ENCODE data around the gene AKR7A2. TPM values are rescaled to one million over a fixed set of nuclear protein-coding genes. Genes with fewer than 3 reads are reported as not detected.

Gene AKR7A2
- total and polyA plus RNA-seq, 9 of the 15 experiments (the other 6 are each of a cell fraction or from before 2014, with no cell fraction given) = 2.0 to 78.4 (median 49.4) TPM

DNA sequence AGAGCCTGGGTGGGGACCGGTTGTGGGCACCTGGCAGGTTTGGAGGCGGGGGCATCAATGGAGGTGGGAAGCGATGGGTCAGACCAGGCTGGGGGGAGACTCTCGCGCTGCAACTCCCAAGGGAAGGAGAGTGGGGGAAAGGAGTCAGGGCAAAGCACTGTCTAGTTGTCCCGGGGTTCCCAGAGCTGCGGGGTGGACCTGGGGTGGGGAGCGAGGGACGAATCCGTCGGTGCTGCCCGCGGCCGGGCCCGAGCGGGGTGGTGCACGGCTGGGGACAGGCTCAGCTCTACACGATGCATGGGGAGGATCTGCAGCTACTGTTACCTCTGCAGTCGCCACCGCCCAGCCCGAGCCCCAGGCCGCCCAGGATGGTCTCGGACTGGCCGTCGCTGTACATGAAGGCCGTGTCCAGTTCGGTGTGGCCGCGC is 427 bp downstream of the AKR7A2 start:
- peak in 2 of 4 experiments; percentile 18 to 48 for DNase-seq (ENCODE audit: extremely low read depth in 1 of 4, low spot score in 3 of 4)
- Histone ChIP-seq H3K4me2 (ENCODE audit: insufficient read depth, low read length) (peak overlapping the region; percentile 75), H3K9me1 (ENCODE audit: control insufficient read depth, insufficient read depth, low read length) (peaks cover 2% of the 10 kb centered on the region), H3K79me2 (ENCODE audit: control insufficient read depth, insufficient read depth, low read length) (peaks cover 57% of the 10 kb centered on the region), H2AFZ (ENCODE audit: low read depth, low read length) (peak overlapping the region; percentile 90), H3K27me3 (ENCODE audit: control insufficient read depth in 2 of 2, insufficient read depth in 2 of 2, low read length in 2 of 2) (no peaks in the 10 kb centered on the region), H3K36me3 (ENCODE audit: control insufficient read depth, insufficient read depth, low read length) (peaks cover 43% of the 10 kb centered on the region), H3K9me3 (replicated peaks; ENCODE audit: control insufficient read depth, insufficient read depth, low read depth, low read length) (no peaks in the 10 kb centered on the region), H4K20me1 (replicated peaks; ENCODE audit: control insufficient read depth, insufficient read depth, low read length) (peaks cover 8% of the 10 kb centered on the region), H3K4me1 (replicated peaks in 1 of 2; ENCODE audit: control insufficient read depth in 2 of 2, insufficient read depth in 2 of 2, low read length in 2 of 2) (peaks cover 44 to 65% of the 10 kb centered on the region in 2 experiments), H3K9ac (ENCODE audit: insufficient read depth in 1 of 2, low read depth in 2 of 2, low read length in 2 of 2) (peak overlapping the region; percentile 95 to 97), H3K27ac (ENCODE audit: extremely low read depth, low read depth, low read length) (peak overlapping the region; percentile 85), H3K4me3 (peak overlapping the region; percentile 77)
- CTCF ChIA-PET (ENCODE audit: low intra/inter-chr PET ratio) = no interaction called here
- POLR2A ChIA-PET = interaction anchor here (1.0 to 4.0 kb wide), 6 partner anchors 12 to 340 kb away, joined by 3 to 21 read pairs (median 6); partner anchors contain the start of genes EMC1 and MRTO4
- in situ Hi-C loops (cut with MboI) (no loop called here), intact Hi-C loops (cut with micrococcal nuclease) (loop anchor here (5.0 kb wide), 1 partner anchor 59 kb away; the partner anchor contains the start of genes EMC1 and MRTO4)
- ATAC-seq = peak; percentile 30
- BruUV-seq (replicated peaks) = no TSS peak
- WGBS (ENCODE audit: insufficient coverage, low coverage, missing lambda C conversion rate) = under 1% methylated on average over 28 of the region's 29 CpGs
- no peak for FAIRE-seq
- 0 out of 2 replicates have a peak, but pooled peaks have one; percentile 32 for TF ChIP-seq STAG1 (CRISPR knock-in tag; IDR thresholded peaks at IDR 0.05; ENCODE audit: borderline replicate concordance)
- TF ChIP-seq CBFB (CRISPR knock-in tag; IDR thresholded peaks at IDR 0.05) = no peak; the same call in 1 of the 2 replicates
- TF ChIP-seq CREB1 (IDR thresholded peaks at IDR 0.05) = no peak
- peak; percentile 42; the same call in 1 of the 2 replicates for TF ChIP-seq CREB1 (CRISPR knock-in tag; IDR thresholded peaks at IDR 0.05)
- TF ChIP-seq L3MBTL2 (IDR thresholded peaks at IDR 0.05) = no peak
- no peak for TF ChIP-seq HSF4 (CRISPR knock-in tag; IDR thresholded peaks at IDR 0.05; ENCODE audit: borderline replicate concordance)
- TF ChIP-seq, protein P1, sequence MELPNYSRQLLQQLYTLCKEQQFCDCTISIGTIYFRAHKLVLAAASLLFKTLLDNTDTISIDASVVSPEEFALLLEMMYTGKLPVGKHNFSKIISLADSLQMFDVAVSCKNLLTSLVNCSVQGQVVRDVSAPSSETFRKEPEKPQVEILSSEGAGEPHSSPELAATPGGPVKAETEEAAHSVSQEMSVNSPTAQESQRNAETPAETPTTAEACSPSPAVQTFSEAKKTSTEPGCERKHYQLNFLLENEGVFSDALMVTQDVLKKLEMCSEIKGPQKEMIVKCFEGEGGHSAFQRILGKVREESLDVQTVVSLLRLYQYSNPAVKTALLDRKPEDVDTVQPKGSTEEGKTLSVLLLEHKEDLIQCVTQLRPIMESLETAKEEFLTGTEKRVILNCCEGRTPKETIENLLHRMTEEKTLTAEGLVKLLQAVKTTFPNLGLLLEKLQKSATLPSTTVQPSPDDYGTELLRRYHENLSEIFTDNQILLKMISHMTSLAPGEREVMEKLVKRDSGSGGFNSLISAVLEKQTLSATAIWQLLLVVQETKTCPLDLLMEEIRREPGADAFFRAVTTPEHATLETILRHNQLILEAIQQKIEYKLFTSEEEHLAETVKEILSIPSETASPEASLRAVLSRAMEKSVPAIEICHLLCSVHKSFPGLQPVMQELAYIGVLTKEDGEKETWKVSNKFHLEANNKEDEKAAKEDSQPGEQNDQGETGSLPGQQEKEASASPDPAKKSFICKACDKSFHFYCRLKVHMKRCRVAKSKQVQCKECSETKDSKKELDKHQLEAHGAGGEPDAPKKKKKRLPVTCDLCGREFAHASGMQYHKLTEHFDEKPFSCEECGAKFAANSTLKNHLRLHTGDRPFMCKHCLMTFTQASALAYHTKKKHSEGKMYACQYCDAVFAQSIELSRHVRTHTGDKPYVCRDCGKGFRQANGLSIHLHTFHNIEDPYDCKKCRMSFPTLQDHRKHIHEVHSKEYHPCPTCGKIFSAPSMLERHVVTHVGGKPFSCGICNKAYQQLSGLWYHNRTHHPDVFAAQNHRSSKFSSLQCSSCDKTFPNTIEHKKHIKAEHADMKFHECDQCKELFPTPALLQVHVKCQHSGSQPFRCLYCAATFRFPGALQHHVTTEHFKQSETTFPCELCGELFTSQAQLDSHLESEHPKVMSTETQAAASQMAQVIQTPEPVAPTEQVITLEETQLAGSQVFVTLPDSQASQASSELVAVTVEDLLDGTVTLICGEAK (IDR thresholded peaks at IDR 0.05) = 0 out of 2 replicates have a peak, but pooled peaks have one; percentile 55
- TF ChIP-seq, protein P1 (CRISPR knock-in tag; IDR thresholded peaks at IDR 0.05) = no peak
- peak; percentile 12 for TF ChIP-seq SAP30 (IDR thresholded peaks at IDR 0.05; ENCODE audit: borderline replicate concordance, insufficient read depth, low read depth, low read length, poor library complexity, severe bottlenecking)
- peak; percentile 27 for TF ChIP-seq CHD1 (IDR thresholded peaks at IDR 0.05; ENCODE audit: low read length)
- TF ChIP-seq MYC (IDR thresholded peaks at IDR 0.05; ENCODE audit: low read depth, low read length) = no peak
- TF ChIP-seq MYC (CRISPR knock-in tag; IDR thresholded peaks at IDR 0.05; ENCODE audit: borderline replicate concordance, low read depth) = 0 out of 2 replicates have a peak, but pooled peaks have one; percentile 34
- 0 out of 2 replicates have a peak, but pooled peaks have one; percentile 18 for TF ChIP-seq SMARCA4 (IDR thresholded peaks at IDR 0.05)
- 0 out of 2 replicates have a peak, but pooled peaks have one; percentile 11 for TF ChIP-seq ZBTB7A (IDR thresholded peaks at IDR 0.05; ENCODE audit: borderline replicate concordance, control insufficient read depth, low read depth, low read length)
- peak; percentile 31; the same call in 1 of the 2 replicates for TF ChIP-seq NR1H2 (CRISPR knock-in tag; IDR thresholded peaks at IDR 0.05)

All from K562 (cell line).